B cell (primary cell): ENCODE results near the gene B4GALT1.

Experiments used
- CTCF ChIP-seq: fragments of 200-600 bp; IDR thresholded peaks from one replicate; pipeline ENCODE4 v1.8.0; 2022; ENCODE audit warnings: antibody characterized with exemption, mild to moderate bottlenecking
- EZH2 ChIP-seq: IDR thresholded peaks from 2 replicates; pipeline ENCODE4 v1.6.1; 2012; ENCODE audit warnings: borderline replicate concordance, low read depth, mild to moderate bottlenecking, moderate library complexity, low read length; ENCODE audit not compliant: insufficient read depth, poor library complexity, severe bottlenecking

- TF ChIP-seq CTCF (no peak), EZH2 (no peak)
Observed at GRCh38 chr9:33157960-33158842, 8.9 kb downstream of the B4GALT1 start.
